HG03342 (cell line): ENCODE data around the gene MICB.
"Not testable (repeated sequence)": the region's sequence is repeated elsewhere in the genome, so short reads cannot be mapped to it uniquely, and the experiment has no call there.

Source experiments
- ATAC-seq: cut with Tn5 transposase; IDR thresholded peaks from one replicate; pipeline ENCODE4 v1.9.1; 2021; ENCODE audit warnings: mild to moderate bottlenecking, moderate library complexity; ENCODE audit not compliant: unreplicated experiment

MICB gene

GRCh38 chr6:31497531-31498476 is at the start of gene MICB:
Gene MICB, plus strand, starts transcription at chr6:31498145. Its CDS starts 49 bp downstream, at chr6:31498194.
- ATAC-seq, result peak; percentile 41

DNA sequence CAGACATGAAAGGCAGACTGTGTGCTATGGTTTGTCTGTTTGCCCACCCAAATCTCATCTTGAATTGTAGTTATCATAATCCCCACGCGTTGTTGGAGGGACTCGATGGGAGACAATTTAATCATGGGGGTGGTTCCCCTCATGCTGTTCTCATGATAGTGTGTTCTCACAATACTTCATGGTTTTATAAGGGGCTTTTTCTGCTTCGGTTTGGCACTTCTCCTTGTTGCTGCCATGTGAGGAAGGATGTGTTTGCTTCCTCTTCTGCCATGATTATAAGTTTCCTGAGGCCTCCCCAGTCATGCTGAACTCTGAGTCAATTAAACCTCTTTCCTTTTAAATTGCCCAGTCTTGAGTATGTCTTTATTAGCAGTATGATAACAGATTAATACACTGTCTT is 47.2 kb upstream of the MICB start:
- ATAC-seq, result no peak

GRCh38 chr6:31452859-31453258 is 45.1 kb upstream of the MICB start:
- ATAC-seq, result no peak

DNA sequence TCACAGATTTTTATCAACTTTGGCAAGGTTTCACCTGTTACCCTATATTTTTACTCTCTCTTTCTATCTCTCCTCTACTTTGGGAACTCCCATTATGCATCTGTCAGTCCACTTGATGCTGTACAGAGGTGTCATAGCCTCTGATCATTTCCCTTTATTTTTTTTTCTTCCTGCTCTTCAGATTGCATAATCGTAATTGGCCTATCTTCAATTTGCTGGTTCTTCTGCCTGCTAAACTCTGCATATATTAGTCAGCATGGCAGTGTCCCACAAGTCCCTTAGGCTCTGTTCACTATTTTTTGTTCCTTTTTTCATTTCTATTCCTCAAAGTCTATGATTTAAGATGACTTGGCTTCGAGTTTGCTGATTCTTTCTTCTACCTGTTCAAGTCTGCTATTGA is 44.7 kb upstream of the MICB start:
- no peak for ATAC-seq

- ATAC-seq, result not testable (repeated sequence)
Observed at GRCh38 chr6:31459864-31460263, 38.1 kb upstream of the MICB start.

GRCh38 chr6:31460361-31461025 is 37.5 kb upstream of the MICB start:
- ATAC-seq, result no peak

DNA sequence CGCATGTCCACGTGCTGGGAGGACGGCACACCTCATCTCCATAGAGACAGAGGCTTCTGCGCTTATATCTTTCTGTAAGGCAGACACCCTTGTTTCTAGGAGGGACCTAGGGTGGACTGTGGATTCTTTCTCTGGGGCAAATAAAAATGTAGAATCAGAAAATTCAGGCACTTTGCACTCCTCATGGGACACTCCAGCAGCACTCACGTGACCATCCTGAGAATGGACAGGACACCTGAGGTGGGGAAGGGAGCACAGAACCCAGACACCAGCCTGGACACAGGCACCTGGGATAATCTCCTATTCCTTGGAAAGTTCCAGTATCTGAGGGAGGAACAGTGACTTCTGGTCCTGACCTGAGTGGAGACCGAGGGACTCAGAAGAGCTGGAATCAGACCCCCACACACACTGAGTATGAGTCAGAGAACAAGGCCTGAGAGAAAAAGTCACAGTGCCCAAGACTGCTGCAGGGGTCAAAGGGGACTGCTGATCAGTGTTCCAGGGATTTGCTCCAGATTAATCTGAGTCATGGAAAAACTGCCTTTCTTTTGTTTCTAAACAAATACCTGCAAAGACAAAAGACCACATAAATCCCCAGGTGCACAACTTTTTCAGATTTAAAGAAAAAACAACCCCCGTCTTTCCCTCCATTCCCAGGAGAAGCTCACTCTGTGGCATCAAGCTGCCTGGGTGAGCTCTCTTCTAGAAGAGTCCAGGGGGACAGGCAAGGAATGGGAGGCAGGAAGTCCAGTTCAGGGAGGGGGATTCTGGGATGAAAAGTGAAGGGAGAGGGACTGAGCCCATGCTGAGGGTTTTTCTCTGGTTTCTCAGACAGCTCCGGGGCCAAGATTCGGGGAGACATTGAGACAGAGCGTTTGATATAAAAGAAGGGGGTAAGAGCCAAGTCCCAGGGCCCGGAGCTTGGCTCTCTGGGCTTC is 35.6 kb upstream of the MICB start:
- peak; percentile 7 for ATAC-seq

- ATAC-seq, result peak; percentile 94
Observed at GRCh38 chr6:31462964-31463870, 34.7 kb upstream of the MICB start.

DNA sequence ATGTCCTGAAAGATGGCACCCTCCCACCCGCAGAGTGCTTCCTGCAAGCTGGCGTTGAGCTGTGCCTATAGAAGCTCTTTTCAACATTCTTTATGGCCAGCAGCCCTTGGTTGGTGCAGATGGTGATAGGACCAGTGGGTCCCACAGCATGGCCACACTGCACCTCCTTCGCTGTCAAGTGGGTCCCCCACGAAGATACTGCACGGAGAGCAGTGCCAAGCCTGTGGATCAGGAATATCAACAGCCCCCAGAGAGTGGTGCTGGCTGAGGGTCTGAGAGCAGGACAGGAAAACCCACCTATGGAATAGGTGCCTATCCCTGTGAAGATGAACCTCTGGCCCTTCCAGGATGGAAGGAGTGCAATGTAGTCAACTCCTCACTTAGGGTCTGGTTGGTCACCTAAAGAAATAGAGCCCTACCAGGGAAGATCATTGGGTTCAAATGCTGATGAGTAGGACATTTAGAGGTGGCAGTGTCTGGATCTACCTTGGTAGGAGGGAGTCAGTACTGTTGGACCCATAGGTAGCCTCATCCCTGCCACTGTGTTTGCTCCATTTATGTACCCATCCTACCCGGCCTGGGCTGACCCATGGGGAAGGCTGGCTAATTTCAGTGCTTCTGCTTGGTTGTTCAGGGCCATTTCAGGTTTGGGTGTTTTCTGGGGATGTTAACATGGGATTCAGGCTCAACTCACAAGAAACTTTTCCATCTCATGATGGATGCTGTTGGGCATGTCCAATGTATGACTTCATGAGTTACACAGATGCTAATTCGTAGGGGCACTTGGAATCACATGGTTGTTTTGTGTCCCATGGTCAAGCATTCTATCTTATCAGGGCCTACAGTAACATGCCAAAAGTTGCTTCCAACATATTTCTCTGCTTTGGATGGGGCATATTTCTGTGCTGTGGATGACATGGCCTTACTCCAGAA is 33.4 kb upstream of the MICB start:
- ATAC-seq, result no peak

- ATAC-seq, result no peak
Observed at GRCh38 chr6:31465185-31465536, 32.8 kb upstream of the MICB start.

GRCh38 chr6:31465718-31466117 is 32.2 kb upstream of the MICB start:
- no peak for ATAC-seq

DNA sequence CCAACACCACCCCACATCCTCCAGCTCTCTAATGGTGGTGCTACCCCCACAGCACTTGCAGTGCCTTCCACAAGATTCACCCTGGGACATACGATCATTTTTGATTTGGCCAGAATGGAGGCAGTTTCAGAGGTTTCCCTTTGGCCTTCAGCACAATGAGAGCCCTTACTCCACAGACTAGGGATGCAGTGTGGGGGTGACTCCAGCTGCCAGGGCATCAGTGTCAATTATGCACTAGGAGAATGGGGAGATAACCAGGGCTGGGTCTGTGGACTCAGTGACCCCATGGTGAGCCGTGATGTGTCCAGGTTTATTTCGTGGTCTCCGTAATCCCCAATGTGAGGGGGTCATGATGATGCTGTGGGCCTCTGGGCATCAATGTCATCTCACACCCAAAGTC is 31.5 kb upstream of the MICB start:
- no peak for ATAC-seq

GRCh38 chr6:31467151-31467550 is 30.8 kb upstream of the MICB start:
- no peak for ATAC-seq

GRCh38 chr6:31468311-31468710 is 29.6 kb upstream of the MICB start:
- ATAC-seq, result no peak

DNA sequence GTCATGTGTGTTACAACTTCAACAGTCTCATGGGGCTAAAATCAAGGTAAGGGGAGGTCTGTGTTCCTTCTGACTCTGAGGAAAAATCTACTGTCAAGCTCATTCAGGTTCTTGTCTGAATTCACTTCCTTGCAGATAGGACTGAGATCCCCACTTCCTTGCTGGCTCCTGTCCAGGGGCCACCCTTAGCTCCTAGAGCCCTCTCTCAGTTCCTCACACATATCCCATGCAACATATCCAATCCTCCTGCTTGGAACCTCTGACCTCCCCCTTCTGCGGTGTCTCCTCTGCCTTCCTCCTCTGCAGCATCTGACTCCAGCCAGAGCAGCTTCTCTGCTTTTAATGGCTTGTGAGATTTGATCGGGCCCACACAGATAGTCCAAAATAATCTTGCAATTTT is 27.1 kb upstream of the MICB start:
- ATAC-seq, result no peak

DNA sequence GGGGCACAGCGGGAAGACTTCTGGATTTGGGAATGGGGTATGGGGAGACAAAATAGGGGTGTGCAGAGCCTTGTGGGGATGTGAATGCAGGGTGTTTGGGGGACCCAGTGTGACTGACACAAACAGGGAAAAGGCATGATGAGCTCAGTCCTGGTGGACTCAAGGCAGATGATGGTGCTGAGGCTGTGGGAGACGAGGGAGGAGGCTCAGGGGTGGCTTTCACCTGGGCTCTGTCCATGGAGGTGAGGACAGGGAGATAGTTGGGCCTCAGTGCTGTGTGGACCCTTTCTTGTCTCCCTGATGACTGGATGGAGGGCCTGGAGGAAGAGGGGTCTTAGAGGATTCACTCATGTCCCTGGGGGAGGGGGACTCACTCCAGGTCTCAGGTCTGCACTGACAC is 26.2 kb upstream of the MICB start:
- no peak for ATAC-seq

DNA sequence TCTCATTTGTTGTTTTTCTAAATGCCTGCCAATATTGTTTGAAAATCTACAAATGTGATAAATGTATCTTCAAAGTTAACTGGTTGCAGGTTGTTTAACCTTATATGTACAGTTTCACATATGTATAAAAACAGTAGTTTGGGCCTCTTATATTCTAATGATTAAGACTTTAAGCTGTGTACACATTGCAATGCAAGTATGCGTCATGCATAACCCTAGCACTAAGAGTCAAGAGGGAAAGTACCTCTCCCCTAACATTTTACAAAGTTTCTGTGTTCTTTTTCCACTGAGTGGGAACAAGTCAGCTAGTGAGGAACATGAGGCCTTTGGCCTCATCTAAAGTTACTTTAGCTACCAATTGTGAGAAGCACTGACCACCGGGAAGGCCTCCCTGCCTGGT is 25.7 kb upstream of the MICB start:
- no peak for ATAC-seq

- ATAC-seq, result no peak
Observed at GRCh38 chr6:31473244-31473643, 24.7 kb upstream of the MICB start.
